SJSA1 (cell line): ENCODE measurements around the gene SHOC2. TPM values are rescaled to one million over a fixed set of nuclear protein-coding genes. Genes with fewer than 3 reads are reported as not detected.

Experiments used
- DNase-seq, 2 experiments: peaks; one replicate each; pipeline ENCODE4 v3.0.0-alpha.2; 2015 to 2020; ENCODE audit warnings: low spot score in 2 of 2, low read depth in 1 of 2
- H3K27ac ChIP-seq: fragments of 250-450 bp; sonication (Bioruptor Pico); 2 replicates; pipeline ENCODE4 v1.5.1; 2020; ENCODE audit warnings: mild to moderate bottlenecking, moderate library complexity
- H3K27me3 ChIP-seq: fragments of 250-450 bp; sonication (Bioruptor Pico); replicated peaks from 2 replicates; pipeline ENCODE4 v1.5.1; 2020; ENCODE audit warnings: mild to moderate bottlenecking, moderate library complexity
- H3K36me3 ChIP-seq: fragments of 250-450 bp; sonication (Bioruptor Pico); 2 replicates; pipeline ENCODE4 v1.5.1; 2020; ENCODE audit warnings: mild to moderate bottlenecking
- H3K4me1 ChIP-seq: fragments of 250-450 bp; sonication (Bioruptor Pico); replicated peaks from 2 replicates; pipeline ENCODE4 v1.6.1; 2021; ENCODE audit warnings: mild to moderate bottlenecking
- H3K4me3 ChIP-seq: fragments of 250-450 bp; sonication (Bioruptor Pico); 2 replicates; pipeline ENCODE4 v1.5.1; 2020; ENCODE audit warnings: mild to moderate bottlenecking
- H3K9me3 ChIP-seq: fragments of 250-450 bp; sonication (Bioruptor Pico); replicated peaks from 2 replicates; pipeline ENCODE4 v1.5.1; 2020; ENCODE audit warnings: mild to moderate bottlenecking
- total RNA-seq: library from RNA; depleted of rRNA; stranded (reverse); fragments of >200 nt; shearing (Covaris generic); gene quantifications from 2 replicates; pipeline ENCODE4 v1.2.3, GENCODE V29; 2014

Gene SHOC2
- total RNA-seq, 1 experiment from 2014 or later, result 51.5 TPM

DNA sequence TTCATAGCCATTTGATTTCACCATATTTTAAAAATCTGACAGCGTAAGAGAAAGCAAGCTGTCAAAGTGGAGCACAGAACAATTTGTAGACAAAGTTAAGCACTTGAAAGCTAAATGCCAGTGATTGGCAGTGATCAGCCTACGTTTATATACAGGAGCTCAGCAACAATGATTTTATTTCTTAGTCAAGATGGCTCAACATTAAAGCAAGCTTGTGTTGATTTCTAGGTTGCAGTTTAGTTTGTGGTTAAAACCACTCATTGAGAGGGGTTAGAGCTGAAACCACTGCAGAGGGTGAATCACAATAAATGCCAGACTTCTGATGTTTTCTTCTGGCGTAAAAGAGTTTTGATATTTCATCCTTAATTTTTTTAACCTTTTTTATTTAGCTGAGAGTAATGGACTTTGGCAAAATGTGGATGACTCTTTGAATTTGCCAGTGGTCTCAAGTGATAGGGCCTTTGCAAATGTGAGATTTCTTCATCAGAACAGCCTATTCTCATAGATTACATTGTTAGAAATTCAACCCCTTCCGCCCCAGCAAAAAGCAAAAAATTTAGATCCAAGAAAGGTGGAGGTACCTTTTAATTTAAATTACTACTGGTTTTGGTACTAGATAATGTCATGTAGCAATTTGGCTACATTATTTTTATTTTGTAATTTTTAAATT lies 73.8 kb downstream of the SHOC2 start:
- no peak overlapping the region for H3K4me3 ChIP-seq

GRCh38 chr10:110994406-110995086 lies 75.1 kb downstream of the SHOC2 start:
- no peak for DNase-seq
- Histone ChIP-seq H3K36me3 (peaks cover 9% of the 10 kb centered on the region), H3K27me3 (no peaks in the 10 kb centered on the region), H3K4me3 (no peak overlapping the region), H3K9me3 (no peaks in the 10 kb centered on the region), H3K4me1 (peaks cover 12% of the 10 kb centered on the region), H3K27ac (no peak overlapping the region)

More for the DNA sequence above, 73.8 kb downstream of the SHOC2 start:
- Histone ChIP-seq H3K27ac (no peak overlapping the region), H3K9me3 (no peaks in the 10 kb centered on the region), H3K27me3 (no peaks in the 10 kb centered on the region), H3K36me3 (0 out of 2 replicates have a peak, but pooled peaks cover 6% of the 10 kb centered on the region), H3K4me1 (peaks cover 12% of the 10 kb centered on the region)
- peak in 1 of 2 experiments; percentile 59 for DNase-seq

DNA sequence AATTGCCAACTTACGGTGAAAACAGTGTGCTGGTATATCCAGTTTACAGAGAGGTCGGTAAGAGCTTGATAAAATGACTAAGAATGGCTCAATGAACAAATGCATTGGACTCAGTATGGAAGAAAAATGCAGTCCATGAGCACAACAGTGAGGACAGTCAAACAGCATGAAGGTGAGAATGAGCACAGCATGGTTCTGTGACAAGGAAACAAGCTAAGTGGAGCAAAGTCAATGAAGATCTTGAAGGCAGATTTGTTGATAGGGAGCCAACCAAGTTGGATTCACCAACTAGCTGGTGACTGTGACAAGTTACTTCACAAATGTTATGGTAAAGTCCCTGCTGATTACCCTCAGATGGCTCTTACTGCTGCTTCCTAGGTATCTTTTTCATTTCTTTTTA lies 75.9 kb downstream of the SHOC2 start:
- Histone ChIP-seq H3K36me3 (peaks cover 13% of the 10 kb centered on the region), H3K4me1 (peaks cover 12% of the 10 kb centered on the region), H3K27me3 (no peaks in the 10 kb centered on the region), H3K4me3 (no peak overlapping the region), H3K27ac (no peak overlapping the region), H3K9me3 (no peaks in the 10 kb centered on the region)
- no peak for DNase-seq

DNA sequence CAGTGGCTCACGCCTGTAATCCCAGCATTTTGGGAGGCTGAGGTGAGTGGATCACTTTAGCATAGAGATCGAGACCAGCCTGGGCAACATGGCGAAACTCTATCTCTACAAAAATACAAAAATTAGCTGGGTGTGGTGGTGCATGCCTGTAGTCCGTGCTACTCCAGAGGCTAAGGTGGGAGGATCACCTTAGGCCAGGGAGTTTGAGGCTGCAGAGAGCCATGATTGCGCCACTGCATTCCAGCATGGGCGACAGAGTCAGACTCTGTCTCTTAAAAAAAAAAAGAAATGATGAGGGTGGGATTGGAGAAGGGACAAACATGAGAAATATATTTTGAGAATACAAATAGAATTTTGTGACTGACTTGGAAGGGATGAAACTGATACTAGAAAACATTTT lies 76.9 kb downstream of the SHOC2 start:
- no peak overlapping the region for H3K4me3 ChIP-seq
- H3K9me3 ChIP-seq, result no peaks in the 10 kb centered on the region
- peaks cover 17% of the 10 kb centered on the region for H3K36me3 ChIP-seq
- peaks cover 12% of the 10 kb centered on the region for H3K4me1 ChIP-seq
- no peak for DNase-seq
- H3K27me3 ChIP-seq, result no peaks in the 10 kb centered on the region
- no peak overlapping the region for H3K27ac ChIP-seq

DNA sequence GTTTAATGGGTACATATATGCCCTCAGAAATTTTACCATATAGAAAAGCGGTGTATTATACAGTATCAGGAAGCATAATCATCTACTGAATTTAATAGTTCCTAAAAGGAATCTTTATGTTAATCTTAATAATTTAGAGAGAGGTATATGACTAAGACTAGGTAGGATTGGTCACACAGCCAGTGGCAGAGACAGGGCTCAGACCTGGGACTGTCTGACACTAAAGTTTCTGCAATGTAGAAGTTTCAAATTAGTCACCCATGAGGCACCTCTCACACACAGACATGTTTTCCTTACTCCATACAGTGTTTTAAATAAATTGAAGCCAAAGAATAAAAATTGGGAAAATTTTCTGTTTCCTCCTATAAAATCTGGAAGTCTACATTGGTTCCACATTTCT lies 84.6 kb downstream of the SHOC2 start:
- no peak for DNase-seq
- no peak overlapping the region for H3K27ac ChIP-seq
- no peak overlapping the region for H3K4me3 ChIP-seq
- H3K27me3 ChIP-seq, result no peaks in the 10 kb centered on the region
- no peaks in the 10 kb centered on the region for H3K9me3 ChIP-seq
- H3K4me1 ChIP-seq, result no peaks in the 10 kb centered on the region
- H3K36me3 ChIP-seq, result peaks cover 34% of the 10 kb centered on the region

DNA sequence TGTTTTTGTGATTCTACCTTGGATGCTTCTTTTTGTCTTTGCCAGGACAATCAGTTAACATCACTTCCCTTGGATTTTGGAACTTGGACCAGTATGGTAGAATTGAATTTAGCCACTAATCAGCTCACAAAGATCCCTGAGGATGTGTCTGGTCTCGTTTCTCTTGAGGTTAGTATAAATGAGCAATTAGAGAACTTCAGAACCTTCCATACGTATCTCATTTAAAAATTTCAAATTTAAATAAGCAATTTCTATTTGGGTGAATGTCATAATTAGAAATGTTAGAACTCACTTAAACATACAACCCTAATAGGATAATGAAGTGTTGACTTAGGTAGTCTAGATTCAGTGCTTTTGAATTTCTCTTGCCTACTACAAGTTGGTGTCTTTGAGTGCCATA lies 88.1 kb downstream of the SHOC2 start:
- Histone ChIP-seq H3K27me3 (no peaks in the 10 kb centered on the region), H3K4me3 (no peak overlapping the region), H3K27ac (no peak overlapping the region), H3K4me1 (no peaks in the 10 kb centered on the region), H3K36me3 (peaks cover 47% of the 10 kb centered on the region), H3K9me3 (no peaks in the 10 kb centered on the region)
- no peak for DNase-seq

GRCh38 chr10:111015181-111015580 lies 95.8 kb downstream of the SHOC2 start:
- no peaks in the 10 kb centered on the region for H3K4me1 ChIP-seq
- no peak overlapping the region for H3K27ac ChIP-seq
- DNase-seq, result no peak
- no peak overlapping the region for H3K4me3 ChIP-seq
- H3K27me3 ChIP-seq, result no peaks in the 10 kb centered on the region
- H3K9me3 ChIP-seq, result no peaks in the 10 kb centered on the region
- H3K36me3 ChIP-seq, result peaks cover 19% of the 10 kb centered on the region

- no peaks in the 10 kb centered on the region for H3K9me3 ChIP-seq
- no peak overlapping the region for H3K27ac ChIP-seq
- no peak for DNase-seq
These were observed 97.7 kb downstream of the SHOC2 start for GRCh38 chr10:111017098-111017497.

GRCh38 chr10:111018021-111018420 lies 98.6 kb downstream of the SHOC2 start:
- Histone ChIP-seq H3K36me3 (peaks cover 5% of the 10 kb centered on the region), H3K27me3 (no peaks in the 10 kb centered on the region), H3K4me1 (no peaks in the 10 kb centered on the region), H3K9me3 (no peaks in the 10 kb centered on the region), H3K27ac (no peak overlapping the region), H3K4me3 (no peak overlapping the region)
- DNase-seq, result no peak

More at GRCh38 chr10:111017098-111017497, 97.7 kb downstream of the SHOC2 start:
- no peak overlapping the region for H3K4me3 ChIP-seq
- no peaks in the 10 kb centered on the region for H3K27me3 ChIP-seq
- H3K36me3 ChIP-seq, result peaks cover 4% of the 10 kb centered on the region; the same call in 1 of the 2 replicates
- no peaks in the 10 kb centered on the region for H3K4me1 ChIP-seq

GRCh38 chr10:111023060-111023459 lies 103.7 kb downstream of the SHOC2 start:
- H3K4me1 ChIP-seq, result no peaks in the 10 kb centered on the region
- no peak overlapping the region for H3K27ac ChIP-seq
- no peak for DNase-seq
- H3K9me3 ChIP-seq, result no peaks in the 10 kb centered on the region
- H3K27me3 ChIP-seq, result no peaks in the 10 kb centered on the region
- H3K36me3 ChIP-seq, result peaks cover 6% of the 10 kb centered on the region
- no peak overlapping the region for H3K4me3 ChIP-seq

DNA sequence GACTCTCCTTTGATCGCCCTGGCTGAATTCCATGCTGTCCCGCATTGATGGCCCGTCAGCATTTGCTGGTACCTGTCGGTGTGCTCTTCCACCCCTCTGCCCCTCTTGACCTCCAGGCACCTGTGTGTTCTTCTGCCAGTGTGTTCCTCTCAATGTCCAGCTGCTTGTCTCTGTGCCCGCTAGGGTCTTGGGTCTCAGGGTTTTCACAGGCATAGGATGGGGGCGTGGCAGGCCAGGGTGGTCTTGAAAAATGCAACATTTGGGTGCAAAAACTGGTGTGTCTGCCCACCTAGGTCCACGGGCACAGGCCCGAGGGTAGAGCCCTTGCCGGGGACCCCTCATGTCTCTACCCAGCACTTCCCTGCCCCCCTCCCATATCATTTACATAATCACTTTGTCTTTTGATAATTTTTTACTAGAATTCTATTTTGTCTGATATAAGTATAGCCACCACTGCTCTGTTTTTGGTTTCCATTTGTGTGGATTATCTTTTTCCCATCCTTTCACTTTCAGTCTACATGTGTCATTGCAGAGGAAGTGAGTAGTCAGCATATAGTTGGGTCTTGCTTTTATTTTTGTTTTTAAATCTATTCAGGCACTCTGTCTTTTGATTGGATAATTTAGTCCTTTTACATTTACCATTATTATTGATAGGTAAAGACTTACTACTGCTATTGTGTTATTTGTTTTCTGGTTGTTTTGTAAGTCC lies 110.8 kb downstream of the SHOC2 start:
- DNase-seq, result no peak
- no peak overlapping the region for H3K4me3 ChIP-seq

GRCh38 chr10:111034598-111035310 lies 115.3 kb downstream of the SHOC2 start:
- DNase-seq, result peak in 1 of 2 experiments; percentile 42
- no peak overlapping the region for H3K4me3 ChIP-seq
- no peaks in the 10 kb centered on the region for H3K9me3 ChIP-seq
- H3K4me1 ChIP-seq, result peaks cover 20% of the 10 kb centered on the region
- H3K27ac ChIP-seq, result peak overlapping the region; percentile 76
- no peaks in the 10 kb centered on the region for H3K27me3 ChIP-seq
- 0 out of 2 replicates have a peak, but pooled peaks cover 6% of the 10 kb centered on the region for H3K36me3 ChIP-seq

More for the DNA sequence above, 110.8 kb downstream of the SHOC2 start:
- Histone ChIP-seq H3K9me3 (no peaks in the 10 kb centered on the region), H3K4me1 (peaks cover 12% of the 10 kb centered on the region), H3K36me3 (0 out of 2 replicates have a peak, but pooled peaks cover 6% of the 10 kb centered on the region), H3K27me3 (no peaks in the 10 kb centered on the region), H3K27ac (no peak overlapping the region)

DNA sequence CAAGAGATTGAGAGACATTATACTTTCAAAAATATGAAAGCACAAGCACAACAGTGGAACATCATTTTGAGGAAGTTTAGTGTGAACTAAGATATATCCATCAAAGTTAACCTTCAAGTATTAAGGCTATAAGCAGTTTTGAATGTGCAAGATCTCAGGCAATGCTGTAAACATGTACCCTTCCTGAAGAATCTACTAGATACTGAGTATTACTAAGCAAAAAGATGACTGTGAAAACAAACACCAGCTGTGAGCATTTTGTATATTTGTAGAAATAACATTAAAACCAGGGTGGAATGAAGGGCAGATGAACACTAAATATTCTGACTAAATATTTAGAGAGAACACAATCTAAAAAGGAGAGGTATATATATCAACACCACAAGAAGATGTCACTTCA lies 116.1 kb downstream of the SHOC2 start:
- H3K9me3 ChIP-seq, result 0 out of 2 replicates have a peak, but pooled peaks cover 2% of the 10 kb centered on the region
- peak in 1 of 2 experiments; percentile 23 for DNase-seq
- H3K27ac ChIP-seq, result peak overlapping the region; percentile 76

More for the DNA sequence above, 116.1 kb downstream of the SHOC2 start:
- Histone ChIP-seq H3K36me3 (0 out of 2 replicates have a peak, but pooled peaks cover 6% of the 10 kb centered on the region), H3K27me3 (no peaks in the 10 kb centered on the region), H3K4me1 (peaks cover 20% of the 10 kb centered on the region), H3K4me3 (no peak overlapping the region)
